IPS-NIHi7 (cell line): Measurements from ENCODE around the gene RWDD1.
A peak's percentile ranks its signal among the peaks of the same experiment; 100 is the strongest.
"Not testable (repeated sequence)": the region's sequence is repeated elsewhere in the genome, so short reads cannot be mapped to it uniquely, and the experiment has no call there.

Experiments
- DNase-seq: peaks from one replicate; pipeline ENCODE4 v3.0.0; 2012; ENCODE audit warnings: mixed read lengths; ENCODE audit errors: extremely low spot score

RWDD1 gene

GRCh38 chr6:116560130-116560529 lies 11.2 kb upstream of the RWDD1 start:
- DNase-seq, result no peak

- peak; percentile 65 for DNase-seq
These were observed 9.8 kb upstream of the RWDD1 start for GRCh38 chr6:116561377-116562018.

- DNase-seq, result no peak
These were observed 9.3 kb upstream of the RWDD1 start for GRCh38 chr6:116562019-116562403.

GRCh38 chr6:116562614-116563013 lies 8.7 kb upstream of the RWDD1 start:
- no peak for DNase-seq

GRCh38 chr6:116563830-116564229 lies 7.5 kb upstream of the RWDD1 start:
- no peak for DNase-seq

GRCh38 chr6:116564311-116564710 lies 7.0 kb upstream of the RWDD1 start:
- DNase-seq, result no peak

- DNase-seq, result no peak
These were observed 6.1 kb upstream of the RWDD1 start for GRCh38 chr6:116564921-116565872.

- DNase-seq, result no peak
These were observed 3.2 kb upstream of the RWDD1 start for GRCh38 chr6:116568111-116568510.

GRCh38 chr6:116568821-116569755 lies 2.2 kb upstream of the RWDD1 start:
- DNase-seq, result no peak

- DNase-seq, result no peak
These were observed 338 bp downstream of the RWDD1 start for GRCh38 chr6:116571683-116572000.

GRCh38 chr6:116572162-116572561 lies 858 bp downstream of the RWDD1 start:
- peak; percentile 31 for DNase-seq

GRCh38 chr6:116575227-116575626 lies 3.9 kb downstream of the RWDD1 start:
- DNase-seq, result no peak

- DNase-seq, result no peak
These were observed 6.2 kb downstream of the RWDD1 start for GRCh38 chr6:116577486-116577885.

GRCh38 chr6:116578335-116578734 lies 7.0 kb downstream of the RWDD1 start:
- DNase-seq, result no peak

- DNase-seq, result no peak
These were observed 7.8 kb downstream of the RWDD1 start for GRCh38 chr6:116579143-116579542.

GRCh38 chr6:116580198-116580597 lies 8.9 kb downstream of the RWDD1 start:
- no peak for DNase-seq

GRCh38 chr6:116586276-116586675 lies 15.0 kb downstream of the RWDD1 start:
- DNase-seq, result no peak

GRCh38 chr6:116586738-116587137 lies 15.4 kb downstream of the RWDD1 start:
- no peak for DNase-seq

- DNase-seq, result no peak
These were observed 23.9 kb downstream of the RWDD1 start for GRCh38 chr6:116595247-116595646.

- peak; percentile 44 for DNase-seq
These were observed 25.5 kb downstream of the RWDD1 start for GRCh38 chr6:116596815-116597214.

GRCh38 chr6:116603916-116604315 lies 32.6 kb downstream of the RWDD1 start:
- not testable (repeated sequence) for DNase-seq

GRCh38 chr6:116604868-116605267 lies 33.6 kb downstream of the RWDD1 start:
- DNase-seq, result not testable (repeated sequence)
